CD4-positive, alpha-beta T cell treated with Interleukin-17A for 4 hours (primary cell): ENCODE results near the gene PUS10.
"Not testable (repeated sequence)": the region's sequence is repeated elsewhere in the genome, so short reads cannot be mapped to it uniquely, and the experiment has no call there.

ENCODE experiments used
- DNase-seq: peaks from one replicate; pipeline ENCODE4 v3.0.0-alpha.2; 2020; ENCODE audit warnings: mixed read lengths

PUS10 gene

GRCh38 chr2:60926741-60927552 is 91.1 kb downstream of the PUS10 start:
- no peak for DNase-seq

GRCh38 chr2:60925994-60926740 is 91.9 kb downstream of the PUS10 start:
- no peak for DNase-seq

GRCh38 chr2:60907329-60907728 is 110.7 kb downstream of the PUS10 start:
- no peak for DNase-seq

DNA sequence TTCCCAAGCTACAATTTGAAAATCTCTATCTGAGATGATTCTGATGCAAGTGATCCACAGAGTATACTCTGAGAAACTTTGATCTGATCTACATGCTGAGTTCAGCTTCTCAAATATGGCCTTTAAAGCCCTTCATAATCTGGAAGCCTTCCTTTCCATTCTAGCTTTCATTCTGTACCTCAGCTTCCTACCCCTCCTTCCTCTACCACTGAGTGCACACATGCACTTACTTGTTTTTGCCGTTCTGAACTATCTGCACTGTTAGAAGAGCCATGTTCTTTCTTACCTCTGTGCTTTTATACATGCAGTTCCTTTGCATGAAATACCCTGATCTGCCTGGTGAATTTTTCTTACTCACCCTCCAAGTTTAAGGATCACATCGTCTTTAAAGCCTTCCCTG is 111.7 kb downstream of the PUS10 start:
- DNase-seq = no peak

- not testable (repeated sequence) for DNase-seq
These were observed 112.2 kb downstream of the PUS10 start for GRCh38 chr2:60905867-60906266.

- DNase-seq = not testable (repeated sequence)
These were observed 116.8 kb downstream of the PUS10 start for GRCh38 chr2:60901296-60901695.

DNA sequence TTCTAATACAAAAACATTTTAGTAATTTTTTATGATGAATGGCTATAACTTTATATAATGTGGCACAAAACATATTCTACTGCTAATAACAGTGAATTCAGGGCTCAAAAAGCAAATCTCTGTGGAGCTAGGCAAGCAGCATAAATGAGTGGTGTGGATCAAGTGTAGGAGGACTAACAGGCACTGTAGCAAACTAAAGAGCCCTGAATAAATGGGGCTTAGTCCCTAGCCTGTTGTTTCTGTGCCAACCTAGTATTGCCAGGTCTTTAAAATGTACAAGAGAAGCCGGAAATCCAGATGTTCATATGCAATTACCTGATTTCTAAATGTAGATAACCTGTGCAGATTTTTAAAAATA is 118.2 kb downstream of the PUS10 start:
- no peak for DNase-seq

- DNase-seq = no peak
These were observed 118.7 kb downstream of the PUS10 start for GRCh38 chr2:60899230-60899891.

GRCh38 chr2:60898567-60898966 is 119.5 kb downstream of the PUS10 start:
- no peak for DNase-seq
